Testis (tissue), 3 donors: ENCODE results near the gene ITIH4. TPM values are rescaled to one million over a fixed set of nuclear protein-coding genes. Genes with fewer than 3 reads are reported as not detected.

Experiments used
- DNase-seq: peaks from one replicate; pipeline ENCODE4 v3.0.0-alpha.2; 2019
- H3K27ac ChIP-seq, 2 donors: fragments of 200-600 bp; sonication (generic); one replicate each; pipeline ENCODE4 v1.5.1; 2019
- H3K27me3 ChIP-seq: fragments of 200-600 bp; sonication (generic); one replicate; pipeline ENCODE4 v1.5.1; 2019
- H3K36me3 ChIP-seq: fragments of 200-600 bp; sonication (generic); one replicate; pipeline ENCODE4 v1.5.1; 2017; ENCODE audit warnings: low read depth; ENCODE audit errors: missing control alignments
- H3K4me1 ChIP-seq: fragments of 200-600 bp; sonication (generic); one replicate; pipeline ENCODE4 v1.5.1; 2019
- H3K4me3 ChIP-seq, 2 donors: fragments of 200-600 bp; sonication (generic); one replicate each; pipeline ENCODE4 v1.5.1; 2017 to 2019
- H3K9me3 ChIP-seq: fragments of 200-600 bp; sonication (generic); one replicate; pipeline ENCODE4 v1.5.1; 2017
- POLR2A ChIP-seq: fragments of 450-650 bp; IDR thresholded peaks from one replicate; pipeline ENCODE4 v1.6.1; 2017; ENCODE audit warnings: antibody characterized with exemption, mild to moderate bottlenecking, moderate library complexity
- WGBS, 2 donors: methylation state at CpG; one replicate each; pipeline ENCODE4 v1.1.5; 2018; 5-methylcytosine and 5-hydroxymethylcytosine counted together
- intact Hi-C: fragments of 100-400 bp; cut with DNase I; formaldehyde crosslinking; loops from one replicate; pipeline ENCODE4 v1.15.1; 2023; ENCODE audit warnings: low total_unique reads
- polyA plus RNA-seq: library from polyadenylated mRNA; stranded (reverse); fragments of 350-450 nt; fragmentation: Illumina TruSeq; extraction: RNeasy Lipid Tissue Mini Kit (QIAGEN cat#74804); gene quantifications from one replicate; pipeline ENCODE4 v1.2.3, GENCODE V29; 2014; ENCODE audit warnings: low read depth, low replicate concordance; ENCODE audit not compliant: insufficient read depth
- total RNA-seq, 2 donors: library from RNA; depleted of rRNA; stranded (reverse); fragments of >200 nt; gene quantifications; one replicate each; pipeline ENCODE4 v1.2.3, GENCODE V29; 2016
- TF ChIP-seq, protein P1 (sequence below), 3 experiments: fragments of 450-650 bp in 2 of 3; fragments of 200-600 bp in 1 of 3; sonication (generic) in 1 of 3; IDR thresholded peaks; one replicate each; pipeline ENCODE4 v1.5.1; 2016 to 2019; ENCODE audit warnings: antibody characterized with exemption in 3 of 3, mild to moderate bottlenecking in 2 of 3, moderate library complexity in 1 of 3

ITIH4 gene
- total and polyA plus RNA-seq, 3 donors from 2014 or later, result 16.8 to 30.2 (median 19.9) TPM

DNA sequence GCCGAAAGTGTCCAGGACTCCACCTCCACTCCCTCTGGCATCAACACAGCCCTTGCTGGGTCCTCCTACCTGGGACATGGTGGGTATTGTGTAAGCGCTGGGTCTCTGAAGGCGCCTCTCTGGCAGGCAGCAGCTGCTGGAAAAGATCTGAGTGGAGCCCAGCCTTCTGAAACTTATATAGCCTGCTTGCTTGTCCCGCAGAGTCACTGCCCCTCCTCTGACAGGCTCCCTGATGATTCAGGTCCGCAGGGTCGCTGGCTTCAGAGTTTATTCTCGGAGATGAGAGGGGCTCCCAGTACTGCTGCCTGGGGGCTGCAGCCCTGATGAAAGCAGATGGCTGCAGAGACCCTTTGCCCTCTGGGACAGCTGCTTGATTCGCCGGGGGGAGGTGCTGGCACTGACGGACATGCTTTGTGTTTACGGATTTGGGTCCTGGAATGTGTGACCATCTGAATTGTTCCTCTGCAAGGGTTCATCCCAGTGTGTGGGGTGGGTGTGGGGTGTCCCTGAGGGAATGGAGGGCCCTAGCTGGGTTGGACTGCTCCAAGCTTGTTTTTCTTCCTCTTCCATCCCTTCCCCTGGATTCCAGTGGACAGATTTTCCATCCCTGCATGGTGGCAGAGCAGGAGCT lies 4.5 kb upstream of the ITIH4 start, which contains the start of gene MUSTN1:
TSS of gene MUSTN1 (minus strand) at position 149 of the 631 bp plus-strand sequence. CDS start at position 78, 71 bp downstream.
- H3K27me3 ChIP-seq, result no peaks in the 10 kb centered on the region
- no peaks in the 10 kb centered on the region for H3K4me1 ChIP-seq
- no peak for TF ChIP-seq POLR2A
- TF ChIP-seq, protein P1, sequence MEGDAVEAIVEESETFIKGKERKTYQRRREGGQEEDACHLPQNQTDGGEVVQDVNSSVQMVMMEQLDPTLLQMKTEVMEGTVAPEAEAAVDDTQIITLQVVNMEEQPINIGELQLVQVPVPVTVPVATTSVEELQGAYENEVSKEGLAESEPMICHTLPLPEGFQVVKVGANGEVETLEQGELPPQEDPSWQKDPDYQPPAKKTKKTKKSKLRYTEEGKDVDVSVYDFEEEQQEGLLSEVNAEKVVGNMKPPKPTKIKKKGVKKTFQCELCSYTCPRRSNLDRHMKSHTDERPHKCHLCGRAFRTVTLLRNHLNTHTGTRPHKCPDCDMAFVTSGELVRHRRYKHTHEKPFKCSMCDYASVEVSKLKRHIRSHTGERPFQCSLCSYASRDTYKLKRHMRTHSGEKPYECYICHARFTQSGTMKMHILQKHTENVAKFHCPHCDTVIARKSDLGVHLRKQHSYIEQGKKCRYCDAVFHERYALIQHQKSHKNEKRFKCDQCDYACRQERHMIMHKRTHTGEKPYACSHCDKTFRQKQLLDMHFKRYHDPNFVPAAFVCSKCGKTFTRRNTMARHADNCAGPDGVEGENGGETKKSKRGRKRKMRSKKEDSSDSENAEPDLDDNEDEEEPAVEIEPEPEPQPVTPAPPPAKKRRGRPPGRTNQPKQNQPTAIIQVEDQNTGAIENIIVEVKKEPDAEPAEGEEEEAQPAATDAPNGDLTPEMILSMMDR (IDR thresholded peaks at IDR 0.05), result no peak
- peak; percentile 29 for DNase-seq
- WGBS, 2 donors, result 58 to 67% methylated on average over 10 to 11 of the region's 11 CpGs
- H3K4me3 ChIP-seq, result no peak within 1 kb of the TSS
- no peaks in the 10 kb centered on the region for H3K9me3 ChIP-seq
- no peak within 1 kb of the TSS for H3K27ac ChIP-seq
- no peaks in the 10 kb centered on the region for H3K36me3 ChIP-seq
- intact Hi-C loops, result no loop called here

DNA sequence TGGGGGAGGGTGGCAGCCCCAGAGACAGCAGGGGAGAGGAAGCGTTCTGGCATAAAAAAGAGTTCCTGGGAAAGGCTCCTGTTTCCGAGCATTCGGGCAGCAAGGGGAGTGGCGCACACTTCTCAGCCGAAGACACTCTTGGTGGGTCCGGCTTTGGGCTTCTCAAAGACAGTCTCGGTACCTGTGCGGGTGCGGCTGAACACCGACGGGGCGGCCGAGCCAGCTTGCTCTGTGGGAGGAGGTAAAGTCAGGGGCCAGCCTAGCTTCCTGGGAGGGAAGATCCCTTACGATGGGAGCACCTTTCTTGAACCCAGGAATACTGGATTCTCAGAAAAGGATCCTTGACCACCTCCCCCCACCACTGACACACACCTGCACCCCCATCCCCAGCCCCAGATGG lies 2.7 kb upstream of the ITIH4 start:
- Histone ChIP-seq H3K9me3 (no peaks in the 10 kb centered on the region), H3K27me3 (no peaks in the 10 kb centered on the region), H3K36me3 (no peaks in the 10 kb centered on the region), H3K4me1 (no peaks in the 10 kb centered on the region), H3K27ac (no peak overlapping the region), H3K4me3 (no peak overlapping the region)
- no peak for DNase-seq
- no peak for TF ChIP-seq POLR2A
- TF ChIP-seq, protein P1 (IDR thresholded peaks at IDR 0.05), result no peak
- 85 to 98% methylated on average over 14 of the region's 14 CpGs for WGBS, 2 donors
- intact Hi-C loops, result no loop called here

DNA sequence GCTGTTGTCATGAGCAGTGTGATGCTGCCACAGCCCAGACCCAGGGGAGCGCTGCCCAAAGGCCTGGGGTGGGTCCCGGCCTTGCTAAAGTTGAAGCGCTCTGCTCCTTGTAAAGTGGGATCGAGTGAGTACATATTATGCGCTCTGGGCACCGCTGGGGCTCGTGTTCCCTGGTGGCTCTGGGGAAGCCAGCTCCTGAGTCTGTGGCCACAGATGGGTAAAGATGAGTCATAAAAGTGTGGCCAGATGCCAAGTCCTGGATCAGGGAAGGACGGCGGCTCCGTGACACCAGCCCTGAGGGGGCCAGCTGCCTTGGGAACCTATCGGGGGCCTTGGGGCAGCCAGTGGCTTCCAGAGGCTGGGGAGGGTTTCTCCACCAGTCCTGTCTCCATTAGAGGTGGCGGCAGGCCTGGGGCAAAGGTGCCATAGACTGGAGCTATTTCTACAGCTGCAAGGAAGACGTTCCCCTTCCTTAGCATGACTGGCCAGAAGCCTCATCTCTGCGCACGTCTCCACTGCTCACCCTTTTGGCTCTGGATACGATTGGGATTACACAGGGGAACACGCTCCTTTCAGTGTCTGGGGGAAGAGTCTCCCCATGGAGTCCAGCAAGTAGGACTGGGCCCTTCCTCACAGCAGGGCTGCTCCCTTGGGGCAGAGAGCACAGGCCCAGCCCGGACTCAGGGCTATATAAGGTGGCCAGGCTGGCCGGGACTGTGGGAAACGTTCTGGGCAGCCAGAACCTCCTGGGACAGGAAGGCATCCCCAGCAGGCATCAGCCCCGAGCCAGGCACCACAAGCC lies 1.2 kb upstream of the ITIH4 start:
- no peaks in the 10 kb centered on the region for H3K36me3 ChIP-seq
- no peak overlapping the region for H3K4me3 ChIP-seq
- no peak for DNase-seq
- no peak for TF ChIP-seq POLR2A
- TF ChIP-seq, protein P1 (IDR thresholded peaks at IDR 0.05), result no peak
- 54 to 55% methylated on average over 17 to 20 of the region's 21 CpGs for WGBS, 2 donors
- no peak overlapping the region for H3K27ac ChIP-seq
- H3K9me3 ChIP-seq, result no peaks in the 10 kb centered on the region
- H3K4me1 ChIP-seq, result no peaks in the 10 kb centered on the region
- no peaks in the 10 kb centered on the region for H3K27me3 ChIP-seq
- intact Hi-C loops, result no loop called here

DNA sequence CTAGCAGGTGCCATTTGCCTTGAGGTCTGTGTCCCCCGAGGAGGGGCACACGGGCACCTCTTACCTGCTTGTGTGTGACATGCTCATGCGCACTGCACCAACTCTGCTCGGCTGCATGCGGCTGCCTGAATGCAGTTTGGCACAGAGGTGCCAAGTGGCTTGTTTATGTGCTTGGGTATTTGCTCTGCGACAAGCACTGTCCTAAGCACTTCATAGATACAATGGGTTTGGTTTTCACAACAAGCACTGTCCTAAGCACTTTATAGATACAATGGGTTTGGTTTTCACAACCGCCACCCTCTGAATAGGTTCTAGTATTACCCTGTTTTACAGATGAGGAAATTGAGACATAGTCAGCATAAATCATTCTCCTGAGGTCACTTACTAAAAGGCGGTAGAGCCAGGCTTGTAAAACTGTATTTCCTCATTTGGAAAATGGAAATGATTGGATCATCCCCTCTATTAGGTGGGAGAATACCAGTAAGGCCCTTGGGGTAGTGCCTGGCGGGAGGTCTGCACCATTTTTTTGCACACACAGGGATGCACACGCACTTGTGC lies 487 bp downstream of the ITIH4 start:
- Histone ChIP-seq H3K36me3 (no peaks in the 10 kb centered on the region), H3K27ac (no peak overlapping the region), H3K4me1 (no peaks in the 10 kb centered on the region), H3K9me3 (no peaks in the 10 kb centered on the region), H3K27me3 (no peaks in the 10 kb centered on the region), H3K4me3 (no peak overlapping the region)
- DNase-seq, result no peak
- intact Hi-C loops, result no loop called here
- TF ChIP-seq POLR2A, result no peak
- TF ChIP-seq, protein P1 (IDR thresholded peaks at IDR 0.05), result no peak
- WGBS, 2 donors, result 93 to 100% methylated on average over 5 to 10 of the region's 10 CpGs
